Neural cell (in vitro differentiated cells): Measurements from ENCODE around the gene TFE3. TPM values are rescaled to one million over a fixed set of nuclear protein-coding genes. Genes with fewer than 3 reads are reported as not detected.

Source experiments
- H2AFZ ChIP-seq: fragments of 200-600, 300-800 bp; sonication (generic), shearing (Covaris generic); 2 replicates; pipeline ENCODE4 v1.6.0; 2014; ENCODE audit warnings: low read depth, mild to moderate bottlenecking, antibody characterized with exemption, low read length, moderate library complexity
- H3F3A ChIP-seq: fragments of 200-600 bp; shearing (Covaris generic); 2 replicates; pipeline ENCODE4 v1.6.1; 2016; ENCODE audit warnings: mild to moderate bottlenecking, moderate library complexity, mixed read lengths, antibody characterized with exemption, low read length; ENCODE audit not compliant: insufficient read depth, poor library complexity, severe bottlenecking
- H3K27ac ChIP-seq: fragments of 200-600, 300-800 bp; sonication (generic), shearing (Covaris generic); 2 replicates; pipeline ENCODE4 v1.5.1; 2014; ENCODE audit warnings: mild to moderate bottlenecking, low read length, moderate library complexity
- H3K27me3 ChIP-seq: fragments of 300-800, 200-600 bp; sonication (generic), shearing (Covaris generic); 2 replicates; pipeline ENCODE4 v1.6.0; 2014; ENCODE audit warnings: mild to moderate bottlenecking, low read depth, low read length, moderate library complexity; ENCODE audit not compliant: insufficient read depth
- H3K36me3 ChIP-seq: fragments of 300-800, 200-600 bp; sonication (generic), shearing (Covaris generic); 2 replicates; pipeline ENCODE4 v1.5.1; 2014; ENCODE audit warnings: mild to moderate bottlenecking, antibody characterized with exemption, low read length, moderate library complexity; ENCODE audit not compliant: insufficient read depth
- H3K4me2 ChIP-seq: fragments of 300-800, 200-600 bp; sonication (generic), shearing (Covaris generic); 2 replicates; pipeline ENCODE4 v1.6.0; 2014; ENCODE audit warnings: mild to moderate bottlenecking, low read length
- H3K4me3 ChIP-seq: fragments of 300-800, 200-600 bp; sonication (generic), shearing (Covaris generic); 2 replicates; pipeline ENCODE4 v1.5.1; 2014; ENCODE audit warnings: mild to moderate bottlenecking, low read length, moderate library complexity
- H3K79me2 ChIP-seq: fragments of 200-600 bp; shearing (Covaris generic); replicated peaks from 2 replicates; pipeline ENCODE4 v1.6.0; 2014; ENCODE audit warnings: mild to moderate bottlenecking, low read length, moderate library complexity; ENCODE audit not compliant: insufficient read depth
- H3K9ac ChIP-seq: fragments of 300-800, 200-600 bp; sonication (generic), shearing (Covaris generic); 2 replicates; pipeline ENCODE4 v1.6.1; 2016; ENCODE audit warnings: mild to moderate bottlenecking, low read length, mixed read lengths
- H3K9me2 ChIP-seq: fragments of 200-600 bp; shearing (Covaris generic); 2 replicates; pipeline ENCODE4 v1.6.1; 2016; ENCODE audit warnings: mild to moderate bottlenecking, low read length, mixed read lengths; ENCODE audit not compliant: insufficient read depth
- H3K9me3 ChIP-seq: fragments of 200-600, 300-800 bp; sonication (generic), shearing (Covaris generic); 2 replicates; pipeline ENCODE4 v1.6.1; 2016; ENCODE audit warnings: mild to moderate bottlenecking, mixed run types, low read length, moderate library complexity, mixed read lengths
- H4K20me1 ChIP-seq: fragments of 200-600 bp; shearing (Covaris generic); 2 replicates; pipeline ENCODE4 v1.6.1; 2016; ENCODE audit warnings: mild to moderate bottlenecking, mixed run types; ENCODE audit not compliant: insufficient read depth
- CTCF ChIP-seq: fragments of 450-650 bp; IDR thresholded peaks from 2 replicates; pipeline ENCODE4 v1.5.1; 2014; ENCODE audit warnings: antibody characterized with exemption, mild to moderate bottlenecking, moderate library complexity; ENCODE audit not compliant: poor library complexity, severe bottlenecking
- EP300 ChIP-seq: fragments of 450-650 bp; conservative IDR thresholded peaks from 2 replicates; pipeline ENCODE4 v1.6.1; 2014; ENCODE audit warnings: antibody characterized with exemption, mild to moderate bottlenecking, moderate library complexity; ENCODE audit not compliant: poor library complexity, severe bottlenecking
- EZH2 ChIP-seq: fragments of 200-600, 300-800 bp; shearing (Covaris generic), sonication (generic); IDR thresholded peaks from 2 replicates; pipeline ENCODE4 v1.6.1; 2014; ENCODE audit warnings: antibody characterized with exemption, low read length, borderline replicate concordance, mild to moderate bottlenecking; ENCODE audit not compliant: insufficient read depth, poor library complexity, severe bottlenecking
- MXI1 ChIP-seq: fragments of 450-650 bp; conservative IDR thresholded peaks from 2 replicates; pipeline ENCODE4 v1.6.1; 2014; ENCODE audit warnings: antibody characterized with exemption, mild to moderate bottlenecking; ENCODE audit not compliant: poor library complexity, severe bottlenecking
- POLR2AphosphoS5 ChIP-seq: IDR thresholded peaks from 2 replicates; pipeline ENCODE4 v1.6.1; 2012
- RAD21 ChIP-seq: fragments of 450-650 bp; conservative IDR thresholded peaks from 2 replicates; pipeline ENCODE4 v1.6.1; 2014; ENCODE audit warnings: antibody characterized with exemption, mild to moderate bottlenecking, moderate library complexity
- SMC3 ChIP-seq: fragments of 450-650 bp; conservative IDR thresholded peaks from 2 replicates; pipeline ENCODE4 v1.6.1; 2014; ENCODE audit warnings: antibody characterized with exemption, mild to moderate bottlenecking, moderate library complexity; ENCODE audit not compliant: poor library complexity
- TAF1 ChIP-seq: IDR thresholded peaks from 2 replicates; pipeline ENCODE4 v1.6.1; 2012; ENCODE audit warnings: low read depth
- polyA plus RNA-seq: library from polyadenylated mRNA; depleted of rRNA; stranded (reverse); fragments of >200 nt; gene quantifications from 2 replicates; pipeline ENCODE4 v1.2.3, GENCODE V29; 2014
- TF ChIP-seq, protein P1 (sequence below): IDR thresholded peaks from 2 replicates; pipeline ENCODE4 v1.6.1; 2012; ENCODE audit warnings: borderline replicate concordance

Gene TFE3
- polyA plus RNA-seq, 1 donor from 2014 or later = 8.9 TPM

DNA sequence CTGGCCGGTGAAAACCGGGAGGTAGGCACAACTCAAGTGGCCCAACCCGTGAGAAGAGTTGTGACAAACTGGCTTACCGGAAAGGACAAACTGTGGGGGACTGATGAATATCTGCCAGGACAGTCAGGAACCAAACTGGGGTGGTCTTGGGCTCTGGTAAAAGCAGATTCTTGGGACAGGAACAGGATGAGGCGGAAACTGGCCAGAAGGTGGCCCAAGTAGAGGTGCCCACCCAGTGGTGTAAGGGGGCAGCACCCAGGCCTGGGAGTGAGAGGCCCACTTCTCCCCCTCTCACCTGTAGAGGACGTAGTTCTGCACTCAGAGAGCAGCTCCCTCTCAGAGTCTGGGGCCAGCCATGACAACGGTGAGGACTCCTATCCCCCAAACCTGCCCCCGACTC, 21.6 kb upstream of the TFE3 start:
- TF ChIP-seq POLR2AphosphoS5 = no peak
- TF ChIP-seq EP300 = no peak
- TF ChIP-seq RAD21 = no peak
- no peak for TF ChIP-seq EZH2
- TF ChIP-seq, protein P1, sequence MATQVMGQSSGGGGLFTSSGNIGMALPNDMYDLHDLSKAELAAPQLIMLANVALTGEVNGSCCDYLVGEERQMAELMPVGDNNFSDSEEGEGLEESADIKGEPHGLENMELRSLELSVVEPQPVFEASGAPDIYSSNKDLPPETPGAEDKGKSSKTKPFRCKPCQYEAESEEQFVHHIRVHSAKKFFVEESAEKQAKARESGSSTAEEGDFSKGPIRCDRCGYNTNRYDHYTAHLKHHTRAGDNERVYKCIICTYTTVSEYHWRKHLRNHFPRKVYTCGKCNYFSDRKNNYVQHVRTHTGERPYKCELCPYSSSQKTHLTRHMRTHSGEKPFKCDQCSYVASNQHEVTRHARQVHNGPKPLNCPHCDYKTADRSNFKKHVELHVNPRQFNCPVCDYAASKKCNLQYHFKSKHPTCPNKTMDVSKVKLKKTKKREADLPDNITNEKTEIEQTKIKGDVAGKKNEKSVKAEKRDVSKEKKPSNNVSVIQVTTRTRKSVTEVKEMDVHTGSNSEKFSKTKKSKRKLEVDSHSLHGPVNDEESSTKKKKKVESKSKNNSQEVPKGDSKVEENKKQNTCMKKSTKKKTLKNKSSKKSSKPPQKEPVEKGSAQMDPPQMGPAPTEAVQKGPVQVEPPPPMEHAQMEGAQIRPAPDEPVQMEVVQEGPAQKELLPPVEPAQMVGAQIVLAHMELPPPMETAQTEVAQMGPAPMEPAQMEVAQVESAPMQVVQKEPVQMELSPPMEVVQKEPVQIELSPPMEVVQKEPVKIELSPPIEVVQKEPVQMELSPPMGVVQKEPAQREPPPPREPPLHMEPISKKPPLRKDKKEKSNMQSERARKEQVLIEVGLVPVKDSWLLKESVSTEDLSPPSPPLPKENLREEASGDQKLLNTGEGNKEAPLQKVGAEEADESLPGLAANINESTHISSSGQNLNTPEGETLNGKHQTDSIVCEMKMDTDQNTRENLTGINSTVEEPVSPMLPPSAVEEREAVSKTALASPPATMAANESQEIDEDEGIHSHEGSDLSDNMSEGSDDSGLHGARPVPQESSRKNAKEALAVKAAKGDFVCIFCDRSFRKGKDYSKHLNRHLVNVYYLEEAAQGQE = no peak
- TF ChIP-seq TAF1 = no peak
- TF ChIP-seq MXI1 = no peak
- TF ChIP-seq CTCF = no peak
- no peak for TF ChIP-seq SMC3
- Histone ChIP-seq H3K27me3 (no peaks in the 10 kb centered on the region), H3K79me2 (no peaks in the 10 kb centered on the region), H3K27ac (no peak overlapping the region), H2AFZ (no peak overlapping the region), H3K9ac (no peak overlapping the region), H3F3A (no peaks in the 10 kb centered on the region), H3K4me3 (no peak overlapping the region), H3K36me3 (no peaks in the 10 kb centered on the region), H3K4me2 (no peak overlapping the region), H3K9me3 (no peaks in the 10 kb centered on the region), H4K20me1 (no peaks in the 10 kb centered on the region), H3K9me2 (no peaks in the 10 kb centered on the region)

GRCh38 chrX:49064303-49064702, 21.1 kb upstream of the TFE3 start:
- Histone ChIP-seq H3K9me3 (no peaks in the 10 kb centered on the region), H3K4me3 (no peak overlapping the region), H3K79me2 (no peaks in the 10 kb centered on the region), H3K9me2 (no peaks in the 10 kb centered on the region), H3K36me3 (no peaks in the 10 kb centered on the region), H3K27me3 (no peaks in the 10 kb centered on the region), H4K20me1 (no peaks in the 10 kb centered on the region), H3K4me2 (no peak overlapping the region), H3K27ac (no peak overlapping the region), H3K9ac (no peak overlapping the region), H2AFZ (no peak overlapping the region), H3F3A (no peaks in the 10 kb centered on the region)
- no peak for TF ChIP-seq SMC3

DNA sequence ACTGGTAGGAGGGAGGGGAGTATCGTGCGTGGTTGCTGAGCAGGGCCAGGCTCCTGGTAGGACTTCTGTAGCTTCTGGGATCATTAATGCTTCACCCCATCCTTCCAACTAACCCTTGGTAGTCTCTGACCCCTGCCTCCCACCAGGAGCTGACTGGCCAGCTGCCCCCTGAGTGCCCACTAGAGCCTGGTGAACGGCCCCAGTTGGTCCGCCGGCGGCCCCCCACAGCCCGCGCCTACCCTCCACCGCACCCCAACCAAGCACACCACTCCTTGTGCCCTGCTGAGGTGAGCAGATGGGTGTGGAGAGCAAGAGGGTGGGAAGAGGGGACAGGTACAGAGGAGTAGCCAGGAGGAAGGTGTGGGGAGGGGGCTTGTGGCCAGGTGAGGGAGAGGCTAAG, 20.6 kb upstream of the TFE3 start:
- Histone ChIP-seq H3K27me3 (no peaks in the 10 kb centered on the region), H3K36me3 (no peaks in the 10 kb centered on the region), H3K79me2 (no peaks in the 10 kb centered on the region), H3F3A (no peaks in the 10 kb centered on the region), H3K4me2 (no peak overlapping the region), H3K9ac (no peak overlapping the region), H2AFZ (no peak overlapping the region), H3K4me3 (no peak overlapping the region), H3K9me2 (no peaks in the 10 kb centered on the region), H3K27ac (no peak overlapping the region), H4K20me1 (no peaks in the 10 kb centered on the region), H3K9me3 (no peaks in the 10 kb centered on the region)
- no peak for TF ChIP-seq EP300
- no peak for TF ChIP-seq TAF1
- TF ChIP-seq, protein P1 = no peak
- no peak for TF ChIP-seq CTCF
- TF ChIP-seq EZH2 = no peak
- TF ChIP-seq RAD21 = no peak
- TF ChIP-seq POLR2AphosphoS5 = no peak
- TF ChIP-seq MXI1 = no peak
- no peak for TF ChIP-seq SMC3
